ENCODE data around the gene LOC128125822.

Gene LOC128125822

GRCh38 chr6:63581355-63582013 lies 9.2 kb downstream of the LOC128125822 start:
- Histone ChIP-seq H3K9me3 (ENCODE audit: control insufficient read depth, insufficient read depth, low read depth, low read length) (no peaks in the 10 kb centered on the region), H3K4me3 (ENCODE audit: low read depth, low read length) (no peak overlapping the region), H3K4me1 (ENCODE audit: control insufficient read depth, insufficient read depth, low read length) (0 out of 2 replicates have a peak, but pooled peaks cover under 1% of the 10 kb centered on the region), H3K27ac (ENCODE audit: extremely low read depth, low read depth, low read length) (no peak overlapping the region), H3K36me3 (ENCODE audit: control insufficient read depth in 2 of 2, insufficient read depth in 1 of 2, low read length in 2 of 2) (peaks cover 64 to 71% of the 10 kb centered on the region in 2 experiments)
- TF ChIP-seq ATF2 (tag by site-specific recombination; IDR thresholded peaks at IDR 0.05; ENCODE audit: low read depth): peak; percentile 59
- no peak for TF ChIP-seq ZNF214 (tag by site-specific recombination; IDR thresholded peaks at IDR 0.05; ENCODE audit: borderline replicate concordance)
- ChIA-PET POLR2A (interaction anchor here (0.6 to 1.2 kb wide), 2 partner anchors 15 to 54 kb away, joined by 3 to 5 read pairs; partner anchors contain the start of gene PHF3), CTCF (interaction anchor here (0.6 to 2.1 kb wide), 5 partner anchors 16 to 229 kb away, joined by 3 to 6 read pairs (median 5); no protein-coding TSS in a partner anchor)

DNA sequence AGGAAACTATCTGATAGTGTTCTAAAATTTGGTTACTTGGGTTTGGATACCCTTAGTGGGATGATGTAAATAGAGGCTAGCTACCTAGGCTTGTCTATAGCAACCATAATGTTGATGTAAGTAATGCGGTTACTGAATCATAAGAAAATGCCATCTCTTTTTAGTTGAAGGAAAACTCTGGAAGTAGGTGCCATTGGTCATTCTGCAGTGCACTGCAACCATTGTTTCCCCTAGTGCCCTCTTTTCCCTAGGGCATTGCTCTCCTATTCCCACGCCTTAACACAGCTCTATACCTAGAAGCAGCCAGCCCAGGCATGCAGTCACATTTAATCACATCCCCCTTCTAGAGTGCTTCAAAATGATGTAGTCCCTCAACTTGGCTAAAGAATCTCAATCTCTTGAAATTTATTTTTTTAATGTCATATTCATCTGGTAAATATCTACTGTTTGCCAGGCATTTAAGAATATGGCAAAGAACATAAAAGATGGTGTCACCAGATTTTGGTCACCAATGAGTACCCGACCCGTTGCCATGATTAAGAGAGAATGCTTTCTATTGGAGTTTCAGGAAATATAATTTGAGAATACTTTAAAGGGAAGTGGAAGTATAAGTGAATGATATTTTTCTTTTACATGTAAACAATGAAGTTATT lies 10.4 kb downstream of the LOC128125822 start:
- Histone ChIP-seq H3K4me3 (ENCODE audit: low read depth, low read length) (no peak overlapping the region), H3K9me3 (ENCODE audit: control insufficient read depth, insufficient read depth, low read depth, low read length) (no peaks in the 10 kb centered on the region), H3K36me3 (ENCODE audit: control insufficient read depth in 2 of 2, insufficient read depth in 1 of 2, low read length in 2 of 2) (peaks cover 52 to 60% of the 10 kb centered on the region in 2 experiments), H3K27ac (ENCODE audit: extremely low read depth, low read depth, low read length) (no peak overlapping the region), H3K4me1 (ENCODE audit: control insufficient read depth, insufficient read depth, low read length) (no peaks in the 10 kb centered on the region)
- TF ChIP-seq ZNF175 (tag by site-specific recombination; IDR thresholded peaks at IDR 0.05) (no peak), ZEB2 (tag by site-specific recombination; IDR thresholded peaks at IDR 0.05) (no peak), ZBTB48 (tag by site-specific recombination; IDR thresholded peaks at IDR 0.05) (no peak), BCL11A (tag by site-specific recombination; IDR thresholded peaks at IDR 0.05; ENCODE audit: low read depth) (no peak), ZNF121 (tag by site-specific recombination; IDR thresholded peaks at IDR 0.05) (no peak), ZNF19 (tag by site-specific recombination; IDR thresholded peaks at IDR 0.05; ENCODE audit: low read depth) (no peak), ZNF133 (tag by site-specific recombination; IDR thresholded peaks at IDR 0.05) (no peak), ZNF341 (tag by site-specific recombination; IDR thresholded peaks at IDR 0.05; ENCODE audit: low read depth) (no peak), ZNF449 (tag by site-specific recombination; IDR thresholded peaks at IDR 0.05) (no peak), ZNF623 (tag by site-specific recombination; IDR thresholded peaks at IDR 0.05) (no peak), ZNF23 (tag by site-specific recombination; IDR thresholded peaks at IDR 0.05; ENCODE audit: borderline replicate concordance) (no peak), ZNF184 (tag by site-specific recombination; IDR thresholded peaks at IDR 0.05) (no peak), ZNF670 (tag by site-specific recombination; IDR thresholded peaks at IDR 0.05; ENCODE audit: low read depth) (no peak)
- TF ChIP-seq, protein P1, sequence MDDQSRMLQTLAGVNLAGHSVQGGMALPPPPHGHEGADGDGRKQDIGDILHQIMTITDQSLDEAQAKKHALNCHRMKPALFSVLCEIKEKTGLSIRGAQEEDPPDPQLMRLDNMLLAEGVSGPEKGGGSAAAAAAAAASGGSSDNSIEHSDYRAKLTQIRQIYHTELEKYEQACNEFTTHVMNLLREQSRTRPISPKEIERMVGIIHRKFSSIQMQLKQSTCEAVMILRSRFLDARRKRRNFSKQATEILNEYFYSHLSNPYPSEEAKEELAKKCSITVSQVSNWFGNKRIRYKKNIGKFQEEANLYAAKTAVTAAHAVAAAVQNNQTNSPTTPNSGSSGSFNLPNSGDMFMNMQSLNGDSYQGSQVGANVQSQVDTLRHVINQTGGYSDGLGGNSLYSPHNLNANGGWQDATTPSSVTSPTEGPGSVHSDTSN (CRISPR knock-in tag; IDR thresholded peaks at IDR 0.05): no peak
- CTCF ChIA-PET: interaction anchor here (2.3 to 2.7 kb wide), 3 partner anchors 9 to 230 kb away, joined by 8 to 23 read pairs (median 13); no protein-coding TSS in a partner anchor
- POLR2A ChIA-PET: interaction anchor here (1.7 kb wide), 1 partner anchor 9 kb away, joined by 7 read pairs; no protein-coding TSS in a partner anchor
